Trophoblast cell (in vitro differentiated cells and primary cell): ENCODE results near the gene MYCN.

Source experiments
- DNase-seq, 2 donors: peaks; one replicate each; pipeline ENCODE4 v3.0.0-alpha.2; 2016
- H2AFZ ChIP-seq: 2 replicates; pipeline ENCODE4 v1.6.1; 2013; ENCODE audit warnings: low read length, moderate library complexity, mild to moderate bottlenecking; ENCODE audit not compliant: insufficient read depth, poor library complexity
- H2AK5ac ChIP-seq: 2 replicates; pipeline ENCODE4 v1.6.1; 2013; ENCODE audit warnings: mild to moderate bottlenecking, low read length
- H2BK120ac ChIP-seq: 2 replicates; pipeline ENCODE4 v1.6.1; 2013; ENCODE audit warnings: low read length, mild to moderate bottlenecking, moderate library complexity; ENCODE audit not compliant: insufficient read depth, poor library complexity
- H2BK12ac ChIP-seq: 2 replicates; pipeline ENCODE4 v1.6.1; 2013; ENCODE audit warnings: mild to moderate bottlenecking, low read length, moderate library complexity
- H2BK5ac ChIP-seq: 2 replicates; pipeline ENCODE4 v1.6.1; 2013; ENCODE audit warnings: low read length, low read depth, moderate library complexity, mild to moderate bottlenecking; ENCODE audit not compliant: poor library complexity
- H3K14ac ChIP-seq: 2 replicates; pipeline ENCODE4 v1.6.1; 2013; ENCODE audit warnings: mild to moderate bottlenecking, low read length
- H3K18ac ChIP-seq: 2 replicates; pipeline ENCODE4 v1.6.1; 2013; ENCODE audit warnings: mild to moderate bottlenecking, low read length
- H3K23ac ChIP-seq: 2 replicates; pipeline ENCODE4 v1.6.1; 2013; ENCODE audit warnings: low read length
- H3K27ac ChIP-seq: 2 replicates; pipeline ENCODE4 v1.5.1; 2013; ENCODE audit warnings: low read depth, mild to moderate bottlenecking, inconsistent platforms, low read length, moderate library complexity
- H3K27me3 ChIP-seq: 2 replicates; pipeline ENCODE4 v1.6.1; 2013; ENCODE audit warnings: inconsistent platforms, mild to moderate bottlenecking, low read length, moderate library complexity; ENCODE audit not compliant: insufficient read depth
- H3K36me3 ChIP-seq, 2 experiments: 1 replicate in 1 of 2; 2 replicates in 1 of 2; pipeline ENCODE4 v1.6.1; 2013; ENCODE audit warnings: low read length in 2 of 2, mild to moderate bottlenecking in 2 of 2, moderate library complexity in 1 of 2; ENCODE audit not compliant: insufficient read depth in 2 of 2, control insufficient read depth in 1 of 2
- H3K4ac ChIP-seq: 2 replicates; pipeline ENCODE4 v1.6.1; 2013; ENCODE audit warnings: low read depth, mild to moderate bottlenecking, low read length, moderate library complexity
- H3K4me1 ChIP-seq, 2 experiments: 1 replicate in 1 of 2; 2 replicates in 1 of 2; pipeline ENCODE4 v1.6.1; 2013; ENCODE audit warnings: low read length in 2 of 2, mild to moderate bottlenecking in 2 of 2, moderate library complexity in 1 of 2; ENCODE audit not compliant: insufficient read depth in 2 of 2, control insufficient read depth in 1 of 2
- H3K4me2 ChIP-seq: 2 replicates; pipeline ENCODE4 v1.6.1; 2013; ENCODE audit warnings: inconsistent platforms, mild to moderate bottlenecking, low read length, moderate library complexity
- H3K4me3 ChIP-seq: 2 replicates; pipeline ENCODE4 v1.5.1; 2013; ENCODE audit warnings: mild to moderate bottlenecking, low read depth, low read length, inconsistent platforms
- H3K79me1 ChIP-seq: one replicate; pipeline ENCODE4 v1.6.1; 2013; ENCODE audit warnings: low read length
- H3K79me2 ChIP-seq: 2 replicates; pipeline ENCODE4 v1.6.1; 2013; ENCODE audit warnings: low read length, mild to moderate bottlenecking; ENCODE audit not compliant: control insufficient read depth, insufficient read depth, poor library complexity
- H3K9ac ChIP-seq: 2 replicates; pipeline ENCODE4 v1.6.1; 2013; ENCODE audit warnings: mild to moderate bottlenecking, low read length
- H3K9me3 ChIP-seq: 2 replicates; pipeline ENCODE4 v1.6.1; 2013; ENCODE audit warnings: low read depth, mild to moderate bottlenecking, control low read depth, inconsistent platforms, low read length; ENCODE audit not compliant: insufficient read depth
- H4K12ac ChIP-seq: 2 replicates; pipeline ENCODE4 v1.6.1; 2013; ENCODE audit warnings: low read depth, mild to moderate bottlenecking, low read length, moderate library complexity
- H4K8ac ChIP-seq: 2 replicates; pipeline ENCODE4 v1.6.1; 2013; ENCODE audit warnings: low read depth, mild to moderate bottlenecking, low read length, moderate library complexity
- H4K91ac ChIP-seq: one replicate; pipeline ENCODE4 v1.6.1; 2013; ENCODE audit warnings: low read depth, mild to moderate bottlenecking, low read length, moderate library complexity
- WGBS: extraction: QIAGEN DNeasy Blood & Tissue Kit; methylation state at CpG from one replicate; pipeline ENCODE4 v1.1.7; 2013; ENCODE audit warnings: missing lambda C conversion rate; ENCODE audit not compliant: insufficient read length, insufficient coverage; ENCODE audit errors: extremely low coverage; 5-methylcytosine and 5-hydroxymethylcytosine counted together

Gene MYCN

DNA sequence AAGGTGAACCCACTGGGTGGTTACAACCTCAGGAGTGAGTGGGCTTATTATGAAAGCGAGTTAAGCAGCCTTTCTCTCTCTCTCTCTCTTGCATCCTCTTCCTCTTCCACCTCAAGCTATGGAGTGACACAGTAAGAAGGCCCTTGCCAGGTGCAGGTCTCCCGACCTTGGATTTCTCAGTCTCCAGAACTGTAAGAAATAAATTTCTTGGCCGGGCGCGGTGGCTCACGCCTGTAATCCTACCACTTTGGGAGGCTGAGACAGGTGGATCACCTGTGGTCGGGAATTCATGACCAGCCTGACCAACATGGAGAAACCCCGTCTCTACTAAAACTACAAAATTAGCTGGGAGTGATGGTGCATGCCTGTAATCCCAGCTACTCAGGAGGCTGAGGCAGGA, 14.4 kb downstream of the MYCN start:
- H4K8ac ChIP-seq = no peak overlapping the region
- H2BK120ac ChIP-seq = no peak overlapping the region
- H3K23ac ChIP-seq = no peak overlapping the region
- H3K79me1 ChIP-seq = no peaks in the 10 kb centered on the region
- no peak overlapping the region for H3K4ac ChIP-seq
- DNase-seq = no peak
- H3K4me1 ChIP-seq = no peaks in the 10 kb centered on the region
- no CpG with 5 or more reads among the region's 8 CpGs for WGBS
- peaks cover 2% of the 10 kb centered on the region for H3K9me3 ChIP-seq
- no peaks in the 10 kb centered on the region for H3K36me3 ChIP-seq
- no peak overlapping the region for H4K91ac ChIP-seq
- H4K12ac ChIP-seq = no peak overlapping the region
- no peak overlapping the region for H2AK5ac ChIP-seq
- H3K4me3 ChIP-seq = no peak overlapping the region
- no peak overlapping the region for H3K4me2 ChIP-seq
- H3K27me3 ChIP-seq = no peaks in the 10 kb centered on the region
- H3K79me2 ChIP-seq = no peaks in the 10 kb centered on the region
- no peak overlapping the region for H2AFZ ChIP-seq
- H2BK5ac ChIP-seq = no peak overlapping the region
- H2BK12ac ChIP-seq = no peak overlapping the region
- H3K18ac ChIP-seq = no peak overlapping the region
- no peak overlapping the region for H3K14ac ChIP-seq
- no peak overlapping the region for H3K9ac ChIP-seq
- H3K27ac ChIP-seq = no peak overlapping the region

- H3K9me3 ChIP-seq = peaks cover 2% of the 10 kb centered on the region
- H2BK5ac ChIP-seq = no peak overlapping the region
- no peak overlapping the region for H2AFZ ChIP-seq
- no peak overlapping the region for H3K4ac ChIP-seq
- no peak overlapping the region for H2BK120ac ChIP-seq
- no peak for DNase-seq
- H3K14ac ChIP-seq = no peak overlapping the region
- no peak overlapping the region for H3K23ac ChIP-seq
- no peak overlapping the region for H3K18ac ChIP-seq
- H3K27me3 ChIP-seq = no peaks in the 10 kb centered on the region
- no peaks in the 10 kb centered on the region for H3K4me1 ChIP-seq
- H3K79me1 ChIP-seq = no peaks in the 10 kb centered on the region
- H2BK12ac ChIP-seq = no peak overlapping the region
- no peak overlapping the region for H3K27ac ChIP-seq
- H3K4me3 ChIP-seq = no peak overlapping the region
- H3K4me2 ChIP-seq = no peak overlapping the region
- WGBS = no CpG with 5 or more reads among the region's 7 CpGs
- H3K79me2 ChIP-seq = no peaks in the 10 kb centered on the region
- no peaks in the 10 kb centered on the region for H3K36me3 ChIP-seq
- H4K12ac ChIP-seq = no peak overlapping the region
- no peak overlapping the region for H3K9ac ChIP-seq
- H4K91ac ChIP-seq = no peak overlapping the region
- no peak overlapping the region for H2AK5ac ChIP-seq
- no peak overlapping the region for H4K8ac ChIP-seq
These were observed 15.1 kb downstream of the MYCN start for GRCh38 chr2:15955232-15955988.

- H3K27me3 ChIP-seq = no peaks in the 10 kb centered on the region
- whole genome bisulfite sequencing = no CpG with 5 or more reads among the region's 9 CpGs
These were observed 15.9 kb downstream of the MYCN start for GRCh38 chr2:15956230-15956629.

DNA sequence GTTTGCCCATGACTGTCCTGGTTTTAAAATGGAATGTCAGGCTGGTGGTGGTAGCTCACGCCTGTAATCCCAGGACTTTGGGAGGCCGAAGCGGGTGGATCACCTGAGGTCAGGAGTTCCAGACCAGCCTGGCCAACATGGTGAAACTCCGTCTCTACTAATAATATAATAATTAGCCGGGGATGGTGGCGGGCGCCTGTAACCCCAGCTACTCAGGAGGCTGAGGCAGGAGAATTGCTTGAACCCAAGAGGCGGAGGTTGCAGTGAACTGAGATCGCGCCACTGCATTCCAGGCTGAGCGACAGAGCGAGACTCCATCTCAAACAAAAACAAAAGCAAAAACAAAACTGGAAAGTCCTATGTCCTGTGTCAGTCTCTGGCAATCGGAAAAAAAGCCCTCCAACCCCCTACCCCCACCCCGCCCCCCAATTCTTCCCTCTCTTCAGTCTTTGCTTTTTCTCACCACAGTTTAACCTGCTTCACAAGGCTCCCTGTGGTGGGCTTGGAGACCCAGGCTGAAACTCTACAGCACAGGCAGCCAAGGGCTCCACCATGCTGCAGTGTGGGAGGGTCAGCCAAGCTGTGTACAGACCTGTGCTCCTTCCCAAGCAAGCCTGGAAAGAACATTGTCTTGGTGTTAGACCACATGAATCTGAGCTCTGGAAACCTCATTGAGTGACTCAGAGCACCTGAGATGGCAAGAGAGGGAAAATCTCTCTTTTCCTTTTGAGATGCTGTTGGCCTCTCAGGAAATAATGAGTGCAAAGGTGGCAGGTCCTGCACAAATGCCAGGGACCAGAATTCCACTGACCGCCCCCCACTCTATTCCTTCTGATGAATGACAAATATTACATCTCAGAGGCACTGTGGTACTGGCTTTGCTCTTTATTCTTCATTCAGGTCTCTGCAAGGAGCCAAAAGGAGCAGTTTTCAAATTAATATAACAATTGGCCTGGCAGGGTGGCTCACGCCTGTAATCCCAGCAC, 16.7 kb downstream of the MYCN start:
- H2BK12ac ChIP-seq = no peak overlapping the region
- H4K12ac ChIP-seq = no peak overlapping the region
- no peak overlapping the region for H3K9ac ChIP-seq
- H3K4me3 ChIP-seq = no peak overlapping the region
- H2AK5ac ChIP-seq = no peak overlapping the region
- H2BK5ac ChIP-seq = no peak overlapping the region
- H3K79me2 ChIP-seq = no peaks in the 10 kb centered on the region
- H3K4me1 ChIP-seq = no peaks in the 10 kb centered on the region
- no peak overlapping the region for H2BK120ac ChIP-seq
- H3K23ac ChIP-seq = no peak overlapping the region
- H3K36me3 ChIP-seq = no peaks in the 10 kb centered on the region
- no peaks in the 10 kb centered on the region for H3K27me3 ChIP-seq
- H3K79me1 ChIP-seq = no peaks in the 10 kb centered on the region
- H3K4me2 ChIP-seq = no peak overlapping the region
- H3K4ac ChIP-seq = no peak overlapping the region
- H3K18ac ChIP-seq = no peak overlapping the region
- no peak overlapping the region for H3K27ac ChIP-seq
- H3K9me3 ChIP-seq = peaks cover 2% of the 10 kb centered on the region
- no peak overlapping the region for H4K8ac ChIP-seq
- H4K91ac ChIP-seq = no peak overlapping the region
- no peak overlapping the region for H2AFZ ChIP-seq
- no peak for DNase-seq
- no peak overlapping the region for H3K14ac ChIP-seq
- WGBS = no CpG with 5 or more reads among the region's 16 CpGs

More at GRCh38 chr2:15956230-15956629, 15.9 kb downstream of the MYCN start:
- Histone ChIP-seq H2BK12ac (peak overlapping the region; percentile 33), H3K4me1 (no peaks in the 10 kb centered on the region), H3K27ac (no peak overlapping the region), H2BK5ac (no peak overlapping the region), H4K12ac (no peak overlapping the region), H4K8ac (no peak overlapping the region), H3K23ac (no peak overlapping the region), H3K4me2 (no peak overlapping the region), H4K91ac (no peak overlapping the region), H2AK5ac (no peak overlapping the region), H3K36me3 (no peaks in the 10 kb centered on the region), H3K79me2 (no peaks in the 10 kb centered on the region), H3K4ac (no peak overlapping the region), H3K18ac (no peak overlapping the region), H2BK120ac (no peak overlapping the region), H3K9ac (no peak overlapping the region), H3K79me1 (no peaks in the 10 kb centered on the region), H3K4me3 (no peak overlapping the region), H3K14ac (no peak overlapping the region), H2AFZ (no peak overlapping the region), H3K9me3 (peaks cover 2% of the 10 kb centered on the region)
- DNase-seq = no peak
